GM23338 (cell line): Measurements from ENCODE around the gene HECTD1. TPM values are rescaled to one million over a fixed set of nuclear protein-coding genes. Genes with fewer than 3 reads are reported as not detected.

Source experiments
- ATAC-seq: fragments of 200-7000 bp; cut with Tn5 transposase; 3 replicates; pipeline ENCODE4 v1.9.1; 2020
- DNase-seq: peaks from one replicate; pipeline ENCODE4 v3.0.0-alpha.2; 2015; ENCODE audit warnings: low spot score
- H2AFZ ChIP-seq: fragments of 200-600 bp; sonication (generic); 2 replicates; pipeline ENCODE4 v1.8.0; 2016; ENCODE audit warnings: antibody characterized with exemption, mild to moderate bottlenecking, moderate library complexity
- H3F3A ChIP-seq: fragments of 200-600 bp; sonication (generic); replicated peaks from 2 replicates; pipeline ENCODE4 v1.8.0; 2017; ENCODE audit warnings: antibody characterized with exemption, mixed run types, low read depth
- H3K27ac ChIP-seq: fragments of 200-600 bp; sonication (generic); 2 replicates; pipeline ENCODE4 v1.6.1; 2016; ENCODE audit warnings: low read depth
- H3K27me3 ChIP-seq: fragments of 200-600 bp; sonication (generic); 2 replicates; pipeline ENCODE4 v1.8.0; 2016; ENCODE audit warnings: mild to moderate bottlenecking, mixed run types, moderate library complexity; ENCODE audit not compliant: insufficient read depth
- H3K36me3 ChIP-seq: fragments of 200-600 bp; sonication (generic); 2 replicates; pipeline ENCODE4 v1.8.0; 2016; ENCODE audit warnings: mild to moderate bottlenecking; ENCODE audit not compliant: insufficient read depth
- H3K4me1 ChIP-seq: fragments of 200-600 bp; sonication (generic); 2 replicates; pipeline ENCODE4 v1.8.0; 2016; ENCODE audit warnings: mild to moderate bottlenecking, moderate library complexity; ENCODE audit not compliant: insufficient read depth
- H3K4me2 ChIP-seq: fragments of 200-600 bp; sonication (generic); 2 replicates; pipeline ENCODE4 v1.7.1; 2017; ENCODE audit warnings: mixed run types
- H3K4me3 ChIP-seq: fragments of 200-600 bp; sonication (generic); 2 replicates; pipeline ENCODE4 v1.6.1; 2016; ENCODE audit warnings: mixed run types
- H3K79me2 ChIP-seq: fragments of 200-600 bp; sonication (generic); replicated peaks from 2 replicates; pipeline ENCODE4 v1.8.0; 2017; ENCODE audit warnings: mild to moderate bottlenecking; ENCODE audit not compliant: insufficient read depth
- H3K9me2 ChIP-seq: fragments of 200-600 bp; sonication (generic); 2 replicates; pipeline ENCODE4 v1.8.0; 2017; ENCODE audit not compliant: insufficient read depth
- H4K20me1 ChIP-seq: fragments of 200-600 bp; sonication (generic); replicated peaks from 2 replicates; pipeline ENCODE4 v1.8.0; 2017; ENCODE audit warnings: mild to moderate bottlenecking; ENCODE audit not compliant: insufficient read depth
- H3K27ac Mint-ChIP-seq: 2 replicates; pipeline ENCODE4 v1.8.0; 2020; ENCODE audit warnings: inconsistent platforms, mild to moderate bottlenecking, moderate library complexity, mixed read lengths
- H3K27me3 Mint-ChIP-seq: 3 replicates; pipeline ENCODE4 v1.8.0; 2022; ENCODE audit warnings: low read depth, mild to moderate bottlenecking, moderate library complexity, mixed read lengths, inconsistent platforms; ENCODE audit not compliant: insufficient read depth, poor library complexity
- H3K36me3 Mint-ChIP-seq: 3 replicates; pipeline ENCODE4 v1.8.0; 2021; ENCODE audit warnings: low read depth, mild to moderate bottlenecking, inconsistent platforms, moderate library complexity, mixed read lengths
- H3K4me1 Mint-ChIP-seq: 3 replicates; pipeline ENCODE4 v1.8.0; 2020; ENCODE audit warnings: mild to moderate bottlenecking, inconsistent platforms, mixed read lengths
- H3K4me3 Mint-ChIP-seq: 3 replicates; pipeline ENCODE4 v1.8.0; 2021; ENCODE audit warnings: moderate library complexity, mild to moderate bottlenecking, inconsistent platforms, mixed read lengths
- H3K9me3 Mint-ChIP-seq: 3 replicates; pipeline ENCODE4 v1.8.0; 2020; ENCODE audit warnings: moderate library complexity, mild to moderate bottlenecking, inconsistent platforms, mixed read lengths
- CREB1 ChIP-seq: fragments of 250-450 bp; sonication (Bioruptor Pico); IDR thresholded peaks from 2 replicates; pipeline ENCODE4 v1.5.0; 2020; ENCODE audit warnings: low read depth, mild to moderate bottlenecking, moderate library complexity
- EZH2 ChIP-seq: fragments of 200-600 bp; sonication (generic); IDR thresholded peaks from one replicate; pipeline ENCODE4 v1.8.0; 2017; ENCODE audit warnings: antibody characterized with exemption, mild to moderate bottlenecking, low read depth; ENCODE audit not compliant: unreplicated experiment
- EZH2phosphoT487 ChIP-seq: fragments of 200-600 bp; sonication (generic); IDR thresholded peaks from one replicate; pipeline ENCODE4 v1.8.1; 2018; ENCODE audit warnings: antibody characterized with exemption; ENCODE audit not compliant: unreplicated experiment
- JUNB ChIP-seq: IDR thresholded peaks from one replicate; pipeline ENCODE4 v1.6.1; 2016; ENCODE audit warnings: antibody characterized with exemption; ENCODE audit not compliant: unreplicated experiment
- NANOG ChIP-seq: IDR thresholded peaks from 2 replicates; pipeline ENCODE4 v1.6.1; 2016; ENCODE audit warnings: antibody characterized with exemption, borderline replicate concordance
- POLR2AphosphoS5 ChIP-seq: IDR thresholded peaks from 2 replicates; pipeline ENCODE4 v1.6.1; 2016; ENCODE audit warnings: antibody characterized with exemption, low read depth
- STAT1 ChIP-seq: IDR thresholded peaks from one replicate; pipeline ENCODE4 v1.6.1; 2016; ENCODE audit warnings: antibody characterized with exemption; ENCODE audit not compliant: unreplicated experiment
- ZNF114 ChIP-seq: fragments of 250-450 bp; sonication (Bioruptor Pico); IDR thresholded peaks from 2 replicates; pipeline ENCODE4 v1.5.0; 2020; ENCODE audit warnings: mild to moderate bottlenecking, moderate library complexity
- ZNF331 ChIP-seq: fragments of 250-450 bp; sonication (Bioruptor Pico); IDR thresholded peaks from 2 replicates; pipeline ENCODE4 v1.5.0; 2020; ENCODE audit warnings: low read depth, mild to moderate bottlenecking, moderate library complexity
- polyA plus RNA-seq: library from polyadenylated mRNA; unstranded; fragments of >200 nt; fragmentation: Nextera tagmentation; extraction: Ambion mirVana; gene quantifications from 2 replicates; pipeline ENCODE4 v1.2.1, GENCODE V29; 2016
- total RNA-seq: library from RNA; depleted of rRNA; stranded (reverse); fragments of >200 nt; shearing (Covaris generic); gene quantifications from 2 replicates; pipeline ENCODE4 v1.2.3, GENCODE V29; 2014
- TF ChIP-seq, protein P1 (sequence below): fragments of 250-450 bp; sonication (Bioruptor Pico); IDR thresholded peaks from 2 replicates; pipeline ENCODE4 v1.5.0; 2020; ENCODE audit warnings: mild to moderate bottlenecking, moderate library complexity
- TF ChIP-seq, protein P2 (sequence below): IDR thresholded peaks from 2 replicates; pipeline ENCODE4 v1.6.1; 2016; ENCODE audit warnings: antibody characterized with exemption
- TF ChIP-seq, protein P3 (sequence below), 2 experiments: fragments of 200-600 bp in 1 of 2; sonication (generic) in 1 of 2; conservative IDR thresholded peaks; 2 replicates each; pipeline versions ENCODE4 v1.5.1 to v1.6.1; 2016 to 2017; ENCODE audit warnings: antibody characterized with exemption in 2 of 2, low read depth in 2 of 2, mild to moderate bottlenecking in 2 of 2, moderate library complexity in 1 of 2
- TF ChIP-seq, protein P4 (sequence below): IDR thresholded peaks from one replicate; pipeline ENCODE4 v1.6.1; 2018; ENCODE audit warnings: antibody characterized with exemption; ENCODE audit not compliant: unreplicated experiment

HECTD1 gene
- total and polyA plus RNA-seq, 2 experiments from 2014 or later, result 42.1 to 132 TPM

DNA sequence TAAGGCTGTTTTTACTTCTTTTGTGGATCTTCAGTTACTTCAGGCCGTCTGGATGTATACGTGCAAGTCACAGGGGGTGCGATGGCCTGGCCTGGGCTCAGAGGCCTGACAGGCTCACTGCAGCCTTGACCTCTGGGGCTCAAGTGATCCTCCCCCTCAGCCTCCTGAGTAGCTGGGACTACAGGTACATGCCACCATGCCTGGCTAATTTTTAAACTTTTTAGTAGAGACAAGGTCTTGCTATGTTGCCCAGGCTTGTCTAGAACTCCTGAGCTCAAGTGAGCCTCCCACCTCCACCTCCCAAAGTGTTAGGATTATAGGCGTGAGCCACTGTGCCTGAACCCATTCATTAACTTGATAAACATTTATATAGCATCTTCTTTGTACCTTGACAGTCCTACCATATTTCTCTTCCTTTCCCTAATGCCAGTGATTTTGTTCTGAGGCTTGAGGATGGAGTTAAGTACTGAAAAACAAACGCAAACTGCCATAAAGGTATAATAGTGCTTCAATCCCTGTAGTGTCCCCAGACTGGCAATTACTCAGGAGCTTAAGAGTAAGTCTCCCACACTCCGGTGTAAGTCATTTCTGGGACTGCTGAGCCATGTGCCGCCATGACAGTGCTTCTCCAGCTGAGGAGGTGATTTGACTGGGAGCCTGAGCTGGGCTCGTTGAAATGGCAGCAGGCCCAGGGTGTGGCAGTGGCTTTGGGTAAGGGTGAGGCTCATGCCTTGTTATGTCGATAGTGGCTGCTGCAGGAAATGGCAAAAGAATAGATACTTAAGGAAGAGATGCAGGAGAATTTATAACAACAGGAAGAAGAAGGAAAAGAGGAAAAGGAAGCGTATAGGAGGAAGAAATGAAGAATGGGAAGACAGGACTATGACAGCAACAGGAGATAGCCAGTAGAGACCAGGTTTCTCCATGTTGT, 43.7 kb upstream of the HECTD1 start:
- H2AFZ ChIP-seq, result 0 out of 2 replicates have a peak overlapping the region, but pooled peaks have one; percentile 59
- no peaks in the 10 kb centered on the region for H3F3A ChIP-seq
- Mint-ChIP-seq H3K36me3 (peaks cover 2% of the 10 kb centered on the region; the same call in 1 of the 3 replicates), H3K4me1 (no peaks in the 10 kb centered on the region), H3K9me3 (peaks cover 3% of the 10 kb centered on the region; the same call in 2 of the 3 replicates), H3K4me3 (no peak overlapping the region), H3K27ac (no peak overlapping the region), H3K27me3 (peaks cover 3% of the 10 kb centered on the region)
- no peak overlapping the region for H3K4me2 ChIP-seq
- no peaks in the 10 kb centered on the region for H3K4me1 ChIP-seq
- TF ChIP-seq, protein P1, sequence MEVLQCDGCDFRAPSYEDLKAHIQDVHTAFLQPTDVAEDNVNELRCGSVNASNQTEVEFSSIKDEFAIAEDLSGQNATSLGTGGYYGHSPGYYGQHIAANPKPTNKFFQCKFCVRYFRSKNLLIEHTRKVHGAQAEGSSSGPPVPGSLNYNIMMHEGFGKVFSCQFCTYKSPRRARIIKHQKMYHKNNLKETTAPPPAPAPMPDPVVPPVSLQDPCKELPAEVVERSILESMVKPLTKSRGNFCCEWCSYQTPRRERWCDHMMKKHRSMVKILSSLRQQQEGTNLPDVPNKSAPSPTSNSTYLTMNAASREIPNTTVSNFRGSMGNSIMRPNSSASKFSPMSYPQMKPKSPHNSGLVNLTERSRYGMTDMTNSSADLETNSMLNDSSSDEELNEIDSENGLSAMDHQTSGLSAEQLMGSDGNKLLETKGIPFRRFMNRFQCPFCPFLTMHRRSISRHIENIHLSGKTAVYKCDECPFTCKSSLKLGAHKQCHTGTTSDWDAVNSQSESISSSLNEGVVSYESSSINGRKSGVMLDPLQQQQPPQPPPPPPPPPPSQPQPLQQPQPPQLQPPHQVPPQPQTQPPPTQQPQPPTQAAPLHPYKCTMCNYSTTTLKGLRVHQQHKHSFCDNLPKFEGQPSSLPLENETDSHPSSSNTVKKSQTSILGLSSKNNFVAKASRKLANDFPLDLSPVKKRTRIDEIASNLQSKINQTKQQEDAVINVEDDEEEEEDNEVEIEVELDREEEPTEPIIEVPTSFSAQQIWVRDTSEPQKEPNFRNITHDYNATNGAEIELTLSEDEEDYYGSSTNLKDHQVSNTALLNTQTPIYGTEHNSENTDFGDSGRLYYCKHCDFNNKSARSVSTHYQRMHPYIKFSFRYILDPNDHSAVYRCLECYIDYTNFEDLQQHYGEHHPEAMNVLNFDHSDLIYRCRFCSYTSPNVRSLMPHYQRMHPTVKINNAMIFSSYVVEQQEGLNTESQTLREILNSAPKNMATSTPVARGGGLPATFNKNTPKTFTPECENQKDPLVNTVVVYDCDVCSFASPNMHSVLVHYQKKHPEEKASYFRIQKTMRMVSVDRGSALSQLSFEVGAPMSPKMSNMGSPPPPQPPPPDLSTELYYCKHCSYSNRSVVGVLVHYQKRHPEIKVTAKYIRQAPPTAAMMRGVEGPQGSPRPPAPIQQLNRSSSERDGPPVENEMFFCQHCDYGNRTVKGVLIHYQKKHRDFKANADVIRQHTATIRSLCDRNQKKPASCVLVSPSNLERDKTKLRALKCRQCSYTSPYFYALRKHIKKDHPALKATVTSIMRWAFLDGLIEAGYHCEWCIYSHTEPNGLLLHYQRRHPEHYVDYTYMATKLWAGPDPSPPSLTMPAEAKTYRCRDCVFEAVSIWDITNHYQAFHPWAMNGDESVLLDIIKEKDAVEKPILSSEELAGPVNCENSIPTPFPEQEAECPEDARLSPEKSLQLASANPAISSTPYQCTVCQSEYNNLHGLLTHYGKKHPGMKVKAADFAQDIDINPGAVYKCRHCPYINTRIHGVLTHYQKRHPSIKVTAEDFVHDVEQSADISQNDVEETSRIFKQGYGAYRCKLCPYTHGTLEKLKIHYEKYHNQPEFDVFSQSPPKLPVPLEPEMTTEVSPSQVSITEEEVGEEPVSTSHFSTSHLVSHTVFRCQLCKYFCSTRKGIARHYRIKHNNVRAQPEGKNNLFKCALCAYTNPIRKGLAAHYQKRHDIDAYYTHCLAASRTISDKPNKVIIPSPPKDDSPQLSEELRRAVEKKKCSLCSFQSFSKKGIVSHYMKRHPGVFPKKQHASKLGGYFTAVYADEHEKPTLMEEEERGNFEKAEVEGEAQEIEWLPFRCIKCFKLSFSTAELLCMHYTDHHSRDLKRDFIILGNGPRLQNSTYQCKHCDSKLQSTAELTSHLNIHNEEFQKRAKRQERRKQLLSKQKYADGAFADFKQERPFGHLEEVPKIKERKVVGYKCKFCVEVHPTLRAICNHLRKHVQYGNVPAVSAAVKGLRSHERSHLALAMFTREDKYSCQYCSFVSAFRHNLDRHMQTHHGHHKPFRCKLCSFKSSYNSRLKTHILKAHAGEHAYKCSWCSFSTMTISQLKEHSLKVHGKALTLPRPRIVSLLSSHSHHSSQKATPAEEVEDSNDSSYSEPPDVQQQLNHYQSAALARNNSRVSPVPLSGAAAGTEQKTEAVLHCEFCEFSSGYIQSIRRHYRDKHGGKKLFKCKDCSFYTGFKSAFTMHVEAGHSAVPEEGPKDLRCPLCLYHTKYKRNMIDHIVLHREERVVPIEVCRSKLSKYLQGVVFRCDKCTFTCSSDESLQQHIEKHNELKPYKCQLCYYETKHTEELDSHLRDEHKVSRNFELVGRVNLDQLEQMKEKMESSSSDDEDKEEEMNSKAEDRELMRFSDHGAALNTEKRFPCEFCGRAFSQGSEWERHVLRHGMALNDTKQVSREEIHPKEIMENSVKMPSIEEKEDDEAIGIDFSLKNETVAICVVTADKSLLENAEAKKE (CRISPR knock-in tag), result no peak
- TF ChIP-seq, protein P2, sequence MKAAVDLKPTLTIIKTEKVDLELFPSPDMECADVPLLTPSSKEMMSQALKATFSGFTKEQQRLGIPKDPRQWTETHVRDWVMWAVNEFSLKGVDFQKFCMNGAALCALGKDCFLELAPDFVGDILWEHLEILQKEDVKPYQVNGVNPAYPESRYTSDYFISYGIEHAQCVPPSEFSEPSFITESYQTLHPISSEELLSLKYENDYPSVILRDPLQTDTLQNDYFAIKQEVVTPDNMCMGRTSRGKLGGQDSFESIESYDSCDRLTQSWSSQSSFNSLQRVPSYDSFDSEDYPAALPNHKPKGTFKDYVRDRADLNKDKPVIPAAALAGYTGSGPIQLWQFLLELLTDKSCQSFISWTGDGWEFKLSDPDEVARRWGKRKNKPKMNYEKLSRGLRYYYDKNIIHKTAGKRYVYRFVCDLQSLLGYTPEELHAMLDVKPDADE, result no peak
- TF ChIP-seq CREB1 (CRISPR knock-in tag) (no peak), EZH2phosphoT487 (no peak), JUNB (no peak), POLR2AphosphoS5 (no peak), NANOG (no peak), ZNF331 (CRISPR knock-in tag) (no peak), STAT1 (no peak), ZNF114 (no peak), EZH2 (no peak)
- TF ChIP-seq, protein P3, sequence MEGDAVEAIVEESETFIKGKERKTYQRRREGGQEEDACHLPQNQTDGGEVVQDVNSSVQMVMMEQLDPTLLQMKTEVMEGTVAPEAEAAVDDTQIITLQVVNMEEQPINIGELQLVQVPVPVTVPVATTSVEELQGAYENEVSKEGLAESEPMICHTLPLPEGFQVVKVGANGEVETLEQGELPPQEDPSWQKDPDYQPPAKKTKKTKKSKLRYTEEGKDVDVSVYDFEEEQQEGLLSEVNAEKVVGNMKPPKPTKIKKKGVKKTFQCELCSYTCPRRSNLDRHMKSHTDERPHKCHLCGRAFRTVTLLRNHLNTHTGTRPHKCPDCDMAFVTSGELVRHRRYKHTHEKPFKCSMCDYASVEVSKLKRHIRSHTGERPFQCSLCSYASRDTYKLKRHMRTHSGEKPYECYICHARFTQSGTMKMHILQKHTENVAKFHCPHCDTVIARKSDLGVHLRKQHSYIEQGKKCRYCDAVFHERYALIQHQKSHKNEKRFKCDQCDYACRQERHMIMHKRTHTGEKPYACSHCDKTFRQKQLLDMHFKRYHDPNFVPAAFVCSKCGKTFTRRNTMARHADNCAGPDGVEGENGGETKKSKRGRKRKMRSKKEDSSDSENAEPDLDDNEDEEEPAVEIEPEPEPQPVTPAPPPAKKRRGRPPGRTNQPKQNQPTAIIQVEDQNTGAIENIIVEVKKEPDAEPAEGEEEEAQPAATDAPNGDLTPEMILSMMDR (conservative IDR thresholded peaks at IDR 0.05; ENCODE audit: low read depth in 2 of 2), result no peak
- TF ChIP-seq, protein P4, sequence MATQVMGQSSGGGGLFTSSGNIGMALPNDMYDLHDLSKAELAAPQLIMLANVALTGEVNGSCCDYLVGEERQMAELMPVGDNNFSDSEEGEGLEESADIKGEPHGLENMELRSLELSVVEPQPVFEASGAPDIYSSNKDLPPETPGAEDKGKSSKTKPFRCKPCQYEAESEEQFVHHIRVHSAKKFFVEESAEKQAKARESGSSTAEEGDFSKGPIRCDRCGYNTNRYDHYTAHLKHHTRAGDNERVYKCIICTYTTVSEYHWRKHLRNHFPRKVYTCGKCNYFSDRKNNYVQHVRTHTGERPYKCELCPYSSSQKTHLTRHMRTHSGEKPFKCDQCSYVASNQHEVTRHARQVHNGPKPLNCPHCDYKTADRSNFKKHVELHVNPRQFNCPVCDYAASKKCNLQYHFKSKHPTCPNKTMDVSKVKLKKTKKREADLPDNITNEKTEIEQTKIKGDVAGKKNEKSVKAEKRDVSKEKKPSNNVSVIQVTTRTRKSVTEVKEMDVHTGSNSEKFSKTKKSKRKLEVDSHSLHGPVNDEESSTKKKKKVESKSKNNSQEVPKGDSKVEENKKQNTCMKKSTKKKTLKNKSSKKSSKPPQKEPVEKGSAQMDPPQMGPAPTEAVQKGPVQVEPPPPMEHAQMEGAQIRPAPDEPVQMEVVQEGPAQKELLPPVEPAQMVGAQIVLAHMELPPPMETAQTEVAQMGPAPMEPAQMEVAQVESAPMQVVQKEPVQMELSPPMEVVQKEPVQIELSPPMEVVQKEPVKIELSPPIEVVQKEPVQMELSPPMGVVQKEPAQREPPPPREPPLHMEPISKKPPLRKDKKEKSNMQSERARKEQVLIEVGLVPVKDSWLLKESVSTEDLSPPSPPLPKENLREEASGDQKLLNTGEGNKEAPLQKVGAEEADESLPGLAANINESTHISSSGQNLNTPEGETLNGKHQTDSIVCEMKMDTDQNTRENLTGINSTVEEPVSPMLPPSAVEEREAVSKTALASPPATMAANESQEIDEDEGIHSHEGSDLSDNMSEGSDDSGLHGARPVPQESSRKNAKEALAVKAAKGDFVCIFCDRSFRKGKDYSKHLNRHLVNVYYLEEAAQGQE, result no peak
- no peaks in the 10 kb centered on the region for H4K20me1 ChIP-seq
- H3K27me3 ChIP-seq, result no peaks in the 10 kb centered on the region
- no peaks in the 10 kb centered on the region for H3K79me2 ChIP-seq
- DNase-seq, result no peak
- no peaks in the 10 kb centered on the region for H3K9me2 ChIP-seq
- no peak for ATAC-seq
- H3K36me3 ChIP-seq, result no peaks in the 10 kb centered on the region
- H3K27ac ChIP-seq, result no peak overlapping the region
- no peak overlapping the region for H3K4me3 ChIP-seq
